NCI-H1417 treated with DMSO at 0.1 percent for 48 hours (cell line): Measurements from ENCODE around the gene GYPC.

Experiments
- DNase-seq: peaks from one replicate; lab custom pipeline; 2025; lab: John Stamatoyannopoulos, UW

The GYPC gene

DNA sequence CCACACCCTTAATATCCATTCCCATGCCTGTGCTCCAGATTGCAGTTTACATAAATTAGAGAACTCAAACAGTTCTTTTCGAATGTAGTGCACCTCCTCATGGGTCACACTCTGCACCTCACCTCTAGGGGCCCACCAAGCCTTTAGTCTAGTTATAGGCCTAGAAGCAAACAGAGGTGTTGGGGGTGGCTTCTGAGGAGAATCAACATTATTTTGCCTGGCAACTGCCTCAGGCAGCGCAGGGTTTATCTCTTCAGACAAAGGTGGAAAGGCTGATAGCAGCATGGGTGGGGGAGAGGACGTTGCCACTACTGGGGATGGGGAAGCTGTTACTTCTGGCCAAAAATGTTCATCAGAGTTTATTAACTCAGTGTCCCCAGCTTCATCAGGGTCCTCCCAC, 5.0 kb upstream of the GYPC start:
- no peak for DNase-seq

DNA sequence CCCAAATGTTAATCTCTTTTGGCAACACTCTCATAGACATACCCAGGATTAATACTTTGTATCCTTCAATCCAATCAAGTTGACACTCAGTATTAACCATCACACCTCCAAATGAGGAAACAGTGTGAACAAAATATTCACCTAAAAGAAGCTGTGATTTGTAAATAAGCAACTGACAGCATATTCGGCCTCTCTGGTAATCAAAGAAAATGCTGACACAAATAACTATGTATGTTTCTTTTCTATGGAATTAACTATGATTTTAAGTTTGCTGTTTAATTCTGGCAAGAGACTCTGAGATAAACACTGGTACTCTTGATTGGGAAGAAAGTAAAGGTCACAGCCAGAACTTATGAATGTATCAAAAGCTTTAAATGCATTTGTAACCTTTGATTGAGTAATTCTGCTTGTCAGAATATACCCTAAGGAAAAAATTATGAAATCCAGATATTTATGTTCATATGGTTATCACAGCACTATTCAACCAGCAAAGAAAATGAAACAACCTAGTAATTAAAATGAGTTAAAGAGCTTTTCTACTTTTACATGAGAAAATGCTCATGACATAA, 3.6 kb upstream of the GYPC start:
- no peak for DNase-seq

GRCh38 chr2:126653109-126653508, 2.8 kb upstream of the GYPC start:
- no peak for DNase-seq

- DNase-seq, result no peak
These were observed 2.2 kb upstream of the GYPC start for GRCh38 chr2:126653761-126654160.

DNA sequence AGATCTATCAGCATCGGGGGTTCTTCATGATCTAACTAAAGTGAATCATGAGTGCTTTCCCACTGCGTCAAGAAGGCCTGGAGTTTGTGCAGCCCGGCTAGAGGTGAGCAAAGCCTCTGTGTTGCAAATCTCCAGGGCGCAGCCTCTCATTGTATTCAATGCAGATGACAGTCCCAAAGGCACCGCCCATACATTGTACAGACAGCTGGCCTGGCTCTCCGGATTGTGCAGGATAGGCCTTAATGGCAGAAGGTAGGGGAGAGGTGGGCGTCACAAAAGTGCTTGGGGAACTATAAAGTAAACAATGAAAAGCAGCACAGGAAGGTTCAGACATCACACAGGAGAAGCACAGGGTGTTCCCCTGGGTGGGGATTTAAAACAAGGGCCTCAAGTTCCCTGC, 907 bp upstream of the GYPC start:
- DNase-seq, result no peak

DNA sequence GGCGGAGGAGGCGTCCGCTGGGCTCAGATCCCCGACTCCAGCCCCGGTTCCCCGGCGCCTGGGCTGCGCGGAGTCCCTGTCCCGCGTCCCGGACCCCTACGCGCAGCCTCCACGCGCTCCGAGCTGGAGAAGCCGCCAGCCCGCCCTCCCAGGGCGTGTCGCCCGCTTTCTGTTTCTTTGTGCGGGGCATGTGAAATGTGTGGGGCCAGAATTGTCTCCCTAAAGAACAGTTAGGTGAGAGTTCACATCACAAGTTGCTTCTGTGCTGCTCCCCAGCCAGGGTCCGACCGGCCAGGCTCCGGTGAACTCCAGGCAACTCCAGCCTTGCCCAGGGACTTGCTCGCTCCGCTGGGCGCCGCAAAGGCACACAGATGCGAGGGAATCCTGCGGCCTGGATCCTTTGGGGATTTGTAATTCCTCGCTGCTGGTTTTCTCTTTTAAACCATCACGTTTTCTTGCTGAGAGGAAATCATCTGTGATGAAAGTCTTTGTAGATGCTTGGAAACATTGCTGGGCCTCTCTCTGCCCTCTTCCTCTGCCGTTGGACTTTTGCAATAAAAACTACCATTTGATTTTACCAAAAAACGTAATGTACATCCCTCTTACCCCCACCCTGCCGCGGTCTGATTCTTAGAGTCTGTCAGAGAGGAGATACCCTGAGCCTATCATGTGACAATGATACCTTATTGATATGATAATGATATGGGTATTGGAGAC, 631 bp downstream of the GYPC start:
- DNase-seq, result no peak

DNA sequence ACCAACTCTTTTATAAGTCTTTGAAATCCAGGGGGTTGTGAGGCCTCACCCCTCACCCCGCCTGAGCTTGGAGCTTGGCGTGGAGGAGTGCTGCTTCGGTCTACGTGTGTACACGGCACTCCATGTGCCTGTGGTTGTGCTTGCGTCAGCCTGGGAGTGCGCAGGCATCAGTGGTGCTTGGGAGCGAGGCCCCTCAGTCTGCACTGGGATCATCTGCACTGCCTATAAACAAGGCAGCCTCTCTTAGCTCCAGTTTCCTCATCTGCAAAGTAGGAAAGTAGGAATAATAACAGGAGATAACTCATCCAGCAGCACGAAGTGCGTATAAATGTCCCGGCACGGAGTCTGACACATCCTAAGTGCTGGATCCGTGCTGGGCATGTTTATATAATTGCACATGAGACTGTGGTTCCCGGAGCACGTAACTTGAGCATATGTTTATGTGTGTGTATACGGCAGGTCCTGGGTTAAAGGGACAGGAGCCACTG, 1.2 kb downstream of the GYPC start:
- DNase-seq, result no peak

- no peak for DNase-seq
These were observed 1.8 kb downstream of the GYPC start for GRCh38 chr2:126657636-126658318.

DNA sequence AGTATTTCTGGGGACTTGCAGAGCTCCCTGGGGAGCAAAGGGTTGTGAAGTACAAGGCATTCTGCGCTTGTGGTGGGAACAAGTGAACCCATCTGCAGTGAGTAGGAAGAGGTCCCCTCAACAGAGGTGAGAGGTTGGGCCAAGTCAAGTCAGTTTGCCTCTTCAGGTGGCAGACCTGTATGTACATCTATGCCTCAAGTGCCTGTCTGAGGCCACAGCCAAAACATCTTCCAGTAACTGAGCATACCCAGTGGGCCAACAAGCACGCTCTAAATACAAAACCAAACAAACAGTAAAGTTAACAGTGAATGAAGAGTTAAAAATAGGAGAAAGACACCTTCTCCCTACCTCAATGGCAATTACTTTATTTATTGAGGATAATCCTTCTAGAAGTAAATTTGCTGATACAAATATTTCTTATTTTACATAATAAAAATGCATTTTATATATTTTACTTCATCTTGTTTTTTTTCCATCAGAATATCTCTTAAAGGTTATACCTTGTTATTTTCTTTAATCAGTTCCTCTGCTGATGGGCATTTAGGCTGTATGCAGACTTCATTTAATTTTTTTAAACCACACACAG, 2.5 kb downstream of the GYPC start:
- no peak for DNase-seq

DNA sequence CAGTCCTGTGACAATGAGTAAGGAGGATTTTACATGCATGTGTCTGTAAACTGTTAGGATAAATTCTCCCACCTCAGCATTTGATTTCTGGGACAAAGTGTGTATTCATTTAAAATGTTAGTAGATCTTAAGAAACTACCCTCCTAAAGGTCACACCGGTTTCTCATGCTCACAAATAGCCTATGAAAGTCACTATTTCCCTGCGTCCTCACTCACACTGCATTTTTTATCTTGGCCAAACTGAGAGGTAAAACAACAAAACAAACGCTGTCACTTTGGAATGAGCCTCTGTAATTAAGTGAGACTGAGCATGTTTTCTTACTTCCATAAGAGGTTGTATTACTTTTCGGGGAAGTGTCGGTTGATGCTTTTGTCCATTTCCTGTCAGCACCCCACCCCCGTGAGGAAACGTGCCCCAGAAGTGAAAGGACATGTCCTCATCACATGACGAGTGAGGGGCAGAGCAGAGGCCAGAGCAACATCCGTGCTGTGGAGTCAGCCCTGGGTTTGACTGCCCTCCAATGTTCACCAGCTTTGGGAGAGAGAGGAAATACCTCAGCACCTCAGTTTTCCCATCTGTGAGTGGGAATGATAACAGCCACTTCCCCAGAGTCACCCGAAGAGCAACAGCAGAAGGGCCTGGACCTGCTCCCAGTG, 3.1 kb downstream of the GYPC start:
- DNase-seq, result no peak

DNA sequence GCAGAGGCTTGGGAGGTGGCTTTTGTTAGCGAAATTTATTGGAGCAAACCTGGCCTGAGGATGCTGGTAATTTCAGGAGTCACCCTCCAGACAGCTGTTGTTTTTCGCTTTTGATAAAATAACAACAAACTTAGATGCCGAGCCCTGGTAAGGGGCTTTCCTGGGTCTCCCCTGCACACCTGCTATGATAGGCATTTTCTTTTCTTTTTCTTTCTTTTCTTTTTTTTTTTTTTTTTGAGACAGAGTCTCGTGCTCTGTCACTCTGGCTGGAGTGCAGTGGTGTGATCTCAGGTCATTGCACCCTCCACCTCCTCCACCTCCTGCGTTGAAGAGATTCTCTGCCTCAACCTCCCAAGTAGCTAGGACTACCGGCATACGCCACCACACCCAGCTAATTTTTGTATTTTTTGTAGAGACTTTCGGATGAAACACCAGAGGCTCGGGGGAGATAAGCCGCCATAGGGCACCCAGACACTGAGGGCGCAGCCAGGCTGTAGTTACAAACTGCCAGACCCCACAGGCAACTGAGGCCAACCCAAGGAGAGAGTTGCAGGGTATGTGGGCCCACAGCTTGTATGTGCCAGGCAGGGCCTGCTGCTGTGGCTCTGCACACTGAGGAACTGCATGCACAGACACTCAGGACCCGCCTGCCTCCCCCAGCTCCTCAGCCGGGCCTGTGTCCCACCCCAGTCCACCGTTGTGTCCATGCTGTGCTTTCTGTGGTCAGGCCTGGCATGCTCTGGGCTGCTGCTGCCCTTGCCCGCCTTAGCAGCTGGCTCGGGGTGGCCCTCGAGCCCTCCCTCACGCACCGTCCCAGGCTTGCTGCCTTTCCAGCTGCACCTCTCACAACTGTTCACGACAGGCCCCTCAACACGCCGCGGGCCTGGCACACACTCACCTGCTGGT, 3.9 kb downstream of the GYPC start:
- DNase-seq, result no peak

- no peak for DNase-seq
These were observed 5.0 kb downstream of the GYPC start for GRCh38 chr2:126660971-126661370.

DNA sequence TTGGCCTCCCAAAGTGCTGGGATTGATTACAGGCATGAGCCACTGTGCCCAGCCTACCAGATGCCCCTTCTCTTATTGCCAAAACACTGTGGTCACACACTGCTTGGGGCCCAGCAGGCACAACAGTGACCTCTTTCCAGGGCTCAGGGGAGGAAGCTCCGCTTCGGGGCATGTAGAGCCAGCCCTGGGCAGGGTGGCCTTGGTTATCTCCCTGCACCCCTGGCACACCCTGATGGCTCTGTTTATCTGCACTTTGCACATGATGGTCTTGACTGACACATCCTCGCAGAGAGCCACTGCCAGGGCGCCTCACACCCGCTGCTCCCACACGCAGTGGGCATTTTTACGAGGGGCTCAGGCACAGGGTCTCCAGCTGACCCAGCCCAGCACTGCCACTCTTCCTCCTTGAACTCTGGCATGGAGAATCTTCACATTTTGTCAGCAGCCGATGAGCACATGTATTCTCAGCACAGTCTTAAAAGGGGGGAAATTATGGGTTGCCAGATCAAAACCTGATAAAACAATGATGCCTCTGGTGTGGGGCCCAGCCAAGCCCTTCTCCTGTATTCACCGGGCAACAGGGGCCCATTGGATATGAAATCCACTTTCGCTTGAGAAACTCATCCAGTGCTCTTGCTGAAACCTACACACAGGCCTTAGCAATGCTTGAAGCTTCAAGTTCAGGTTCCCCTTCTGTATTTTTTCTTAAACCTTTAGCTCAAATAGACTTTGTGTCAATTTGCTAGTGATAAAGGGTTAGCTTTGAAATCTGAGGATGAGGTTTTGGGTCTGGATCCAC, 5.9 kb downstream of the GYPC start:
- DNase-seq, result no peak

- DNase-seq, result no peak
These were observed 6.7 kb downstream of the GYPC start for GRCh38 chr2:126662621-126663020.

GRCh38 chr2:126663184-126663963, 7.4 kb downstream of the GYPC start:
- DNase-seq, result no peak

GRCh38 chr2:126664234-126664633, 8.3 kb downstream of the GYPC start:
- no peak for DNase-seq

DNA sequence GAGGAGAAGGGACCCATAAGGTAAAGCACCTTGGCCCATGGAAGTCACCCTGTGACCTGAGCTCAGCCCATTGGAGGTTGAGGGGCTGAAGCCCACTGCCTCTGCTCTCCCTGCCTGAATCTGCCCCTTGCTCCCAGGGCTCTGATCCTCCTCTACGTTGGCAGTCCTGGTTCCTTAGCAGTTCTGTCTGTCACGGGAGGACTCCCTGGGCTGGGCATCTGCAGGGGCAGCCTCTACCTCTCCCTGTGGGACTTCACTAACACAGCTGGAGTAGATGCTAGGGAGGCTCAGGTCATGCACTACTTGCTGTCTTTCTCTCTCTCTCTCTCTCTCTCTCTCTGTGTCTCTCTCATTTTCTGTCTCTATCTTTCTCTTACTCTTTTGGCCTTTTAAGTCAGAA, 8.7 kb downstream of the GYPC start:
- no peak for DNase-seq

GRCh38 chr2:126665483-126665882, 9.5 kb downstream of the GYPC start:
- no peak for DNase-seq

DNA sequence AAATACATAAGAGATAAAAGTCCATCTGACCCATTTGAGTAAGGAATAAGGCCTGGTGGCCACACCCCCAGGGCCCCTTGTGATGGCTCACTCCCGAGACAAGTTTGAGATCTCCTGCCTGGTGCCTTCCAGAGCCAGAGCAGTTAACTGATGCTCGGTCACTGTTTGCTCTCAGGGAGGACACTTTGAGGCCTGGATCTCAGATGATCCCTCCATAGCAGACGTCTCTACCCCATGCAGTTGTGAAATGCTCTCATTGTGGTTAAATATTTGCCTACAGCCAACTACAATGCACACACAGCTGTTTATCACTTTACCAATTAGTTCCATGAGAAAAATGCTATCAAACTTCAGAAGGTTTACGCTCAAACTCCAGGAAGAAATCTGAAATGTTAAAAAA, 12.3 kb downstream of the GYPC start:
- DNase-seq, result no peak

- no peak for DNase-seq
These were observed 13.8 kb downstream of the GYPC start for GRCh38 chr2:126669772-126670171.
